Measurements from ENCODE around the gene HS3ST6.
"Not testable (repeated sequence)": the region's sequence is repeated elsewhere in the genome, so short reads cannot be mapped to it uniquely, and the experiment has no call there.

The HS3ST6 gene

DNA sequence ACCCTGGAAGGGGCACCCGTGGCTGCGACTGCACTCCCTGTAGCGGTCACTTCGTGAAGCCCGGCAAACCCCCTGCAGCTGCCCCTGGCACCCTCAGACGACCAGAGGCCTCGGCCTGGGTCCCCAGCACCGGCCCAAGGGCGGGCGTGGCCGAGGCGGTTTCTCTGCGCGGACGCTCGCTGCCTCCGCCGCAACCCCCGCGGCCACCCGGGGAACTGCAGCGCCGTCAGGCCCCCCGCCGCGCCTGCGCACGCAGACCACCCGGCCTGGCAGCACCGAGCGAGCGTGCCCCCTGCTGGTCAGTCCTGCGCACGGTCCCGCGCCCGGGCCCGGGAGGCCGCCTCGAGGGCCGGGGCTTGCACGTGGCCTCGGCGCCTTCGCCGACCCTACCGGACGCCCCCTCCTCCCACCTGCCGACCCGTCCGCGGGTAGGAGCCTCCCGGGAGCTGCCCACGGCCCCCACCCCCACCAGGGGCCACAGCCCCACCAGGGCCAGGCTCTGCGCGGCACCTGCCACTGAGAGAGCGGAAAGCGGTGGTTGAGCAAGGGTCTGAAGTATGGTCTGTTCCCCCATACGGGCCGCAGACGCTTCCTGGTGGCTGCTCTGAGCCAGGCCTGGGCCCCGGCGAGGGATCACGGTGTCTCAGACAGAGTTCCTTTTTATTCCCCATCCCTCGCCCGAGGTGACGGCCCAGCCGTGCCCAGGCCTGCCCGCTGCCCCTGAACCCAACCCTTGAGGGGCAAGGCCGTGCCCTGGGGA is 11.5 kb upstream of the HS3ST6 start:
- FAIRE-seq (peak; percentile 56), DNase-seq (ENCODE audit: insufficient read length, low spot score) (peak; percentile 99)

DNA sequence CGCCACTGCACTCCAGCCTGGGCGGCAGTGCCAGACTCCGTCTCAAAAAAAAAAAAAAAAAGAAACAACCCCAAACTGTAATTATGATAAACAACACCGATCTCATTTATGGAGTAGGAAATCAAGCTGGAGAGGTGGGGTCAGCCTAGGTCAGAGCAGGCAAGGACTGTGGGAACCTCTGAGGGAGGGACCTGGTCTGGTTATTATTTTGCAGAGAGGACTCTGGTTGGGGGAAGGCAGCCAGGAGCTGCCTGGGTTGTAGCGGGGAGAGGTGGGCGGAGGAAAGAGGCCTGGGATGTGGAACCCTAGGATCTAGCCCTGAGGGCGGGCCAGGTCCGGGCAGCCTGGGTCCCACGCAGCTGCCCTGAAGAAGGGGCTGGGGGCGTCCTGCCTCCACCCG is 10.9 kb upstream of the HS3ST6 start:
- no peak for DNase-seq (ENCODE audit: insufficient read length, low spot score)
- FAIRE-seq, result no peak

DNA sequence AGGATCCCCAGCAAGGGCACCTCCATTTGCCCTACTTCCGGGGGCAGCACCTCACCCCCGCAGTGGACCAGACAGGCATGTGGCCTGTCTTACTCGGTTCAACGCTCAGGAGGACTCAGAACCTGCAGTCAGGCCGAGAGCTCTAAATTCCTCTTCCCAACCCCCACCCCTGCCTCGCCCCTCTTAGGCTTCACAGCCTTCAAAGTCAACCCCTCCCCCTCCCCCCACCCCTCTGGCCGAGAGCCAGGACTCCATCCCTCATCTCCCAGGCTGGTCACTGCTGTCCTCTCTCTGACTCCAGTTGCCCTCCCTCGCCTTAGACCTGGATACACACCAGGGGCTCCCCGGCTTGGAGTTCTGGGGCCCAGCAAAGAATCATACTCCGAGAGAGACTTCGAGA is 8.1 kb upstream of the HS3ST6 start:
- FAIRE-seq, result no peak

DNA sequence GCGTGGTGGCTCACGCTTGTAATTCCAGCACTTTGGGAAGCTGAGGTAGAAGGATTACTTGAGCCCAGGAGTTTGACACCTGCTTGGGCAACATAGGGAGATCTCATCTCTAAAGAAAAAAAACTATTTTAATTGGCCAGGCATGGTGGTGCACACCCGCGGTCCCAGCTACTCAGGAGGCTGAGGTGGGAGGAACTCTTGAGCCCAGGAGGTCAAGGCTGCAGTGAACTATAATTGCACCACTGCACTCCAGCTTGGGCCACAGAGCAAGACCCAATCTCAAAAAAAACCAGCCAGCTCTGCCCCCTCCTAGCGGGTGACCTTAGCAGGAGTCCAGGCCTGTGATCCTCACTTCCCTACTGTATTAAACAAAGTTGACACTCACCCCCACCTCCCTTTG is 5.9 kb upstream of the HS3ST6 start:
- FAIRE-seq, result no peak
- DNase-seq (ENCODE audit: insufficient read length, low spot score), result no peak

More for the DNA sequence above, 8.1 kb upstream of the HS3ST6 start:
- DNase-seq (ENCODE audit: insufficient read length, low spot score), result no peak

DNA sequence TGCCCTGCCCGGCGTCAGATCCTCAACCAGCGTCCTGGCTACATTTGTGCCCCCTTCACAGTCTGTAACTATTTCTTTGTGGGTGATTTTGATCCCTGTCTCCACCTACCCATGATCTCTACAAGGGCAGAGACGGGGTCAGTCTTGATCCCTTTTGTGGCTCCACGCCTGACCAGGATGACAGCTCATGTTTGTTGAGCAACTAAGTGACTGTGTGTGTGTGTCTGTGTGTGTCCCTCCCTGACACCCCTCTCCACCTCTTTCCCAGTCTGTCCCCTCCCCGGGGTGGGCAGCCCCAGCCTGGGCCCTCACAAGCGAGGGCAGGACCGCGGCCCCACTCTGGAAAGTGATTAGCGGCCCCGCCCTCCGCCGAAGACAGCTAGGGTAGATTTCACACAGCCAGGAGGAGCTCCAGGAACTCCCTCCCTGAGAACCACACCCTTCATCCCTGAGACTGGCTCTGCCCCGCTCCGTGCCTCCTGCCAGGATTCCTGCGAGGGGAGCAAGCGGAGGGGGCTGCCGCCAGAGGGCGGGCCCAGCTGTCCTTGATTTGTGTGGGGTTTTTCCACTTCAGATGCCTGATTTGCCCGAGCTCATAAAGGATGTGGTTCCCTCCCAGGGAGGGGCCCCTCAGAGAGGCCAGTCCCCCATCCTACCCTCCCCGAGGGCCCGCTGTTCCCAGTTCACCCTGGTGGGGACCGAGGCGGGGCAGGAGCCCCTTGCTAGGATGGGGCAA is 5.3 kb upstream of the HS3ST6 start:
- no peak for FAIRE-seq
- no peak for DNase-seq (ENCODE audit: insufficient read length, low spot score)

DNA sequence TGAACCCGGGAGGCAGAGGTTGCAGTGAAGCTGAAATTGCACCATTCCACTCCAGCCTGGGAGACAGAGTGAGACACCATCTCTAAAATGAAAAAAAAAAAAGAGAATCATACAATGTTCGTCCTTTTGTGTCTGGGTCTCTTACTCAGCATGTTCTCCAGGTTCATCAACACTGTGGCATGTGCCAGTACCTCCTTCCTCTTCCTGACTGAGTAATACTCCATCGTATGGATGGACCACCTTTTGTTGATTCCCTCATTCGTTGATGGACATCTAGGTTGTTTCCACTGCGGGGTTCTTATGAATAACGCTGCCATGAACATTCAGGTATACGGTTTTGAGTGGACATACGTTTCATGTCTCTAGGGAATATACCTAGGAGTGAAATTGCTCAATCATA is 4.1 kb upstream of the HS3ST6 start:
- DNase-seq (ENCODE audit: insufficient read length, low spot score) (no peak), FAIRE-seq (no peak)

DNA sequence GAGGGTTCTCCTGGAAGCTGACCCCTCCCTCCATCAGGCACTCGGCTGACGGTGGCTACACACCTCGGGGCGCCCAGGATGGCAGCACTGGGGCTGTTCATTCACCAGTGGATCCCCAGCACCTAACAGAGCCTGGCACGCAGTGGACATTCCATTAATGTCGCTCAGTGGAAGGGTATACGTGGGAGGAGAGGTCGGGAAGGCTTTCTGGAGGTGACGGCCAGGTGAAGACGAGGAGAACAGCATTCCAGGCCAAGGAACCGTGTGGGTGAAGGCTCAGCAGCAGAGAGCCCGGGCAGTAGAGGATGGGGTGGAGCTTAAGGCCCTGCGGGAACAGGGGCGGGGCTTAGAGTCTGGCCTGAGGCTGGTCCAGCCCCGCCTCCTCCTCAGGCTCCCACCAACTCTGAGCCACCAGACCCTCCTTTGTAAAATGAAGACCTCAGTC is 2.5 kb upstream of the HS3ST6 start:
- FAIRE-seq (no peak), DNase-seq (ENCODE audit: insufficient read length, low spot score) (no peak)

DNA sequence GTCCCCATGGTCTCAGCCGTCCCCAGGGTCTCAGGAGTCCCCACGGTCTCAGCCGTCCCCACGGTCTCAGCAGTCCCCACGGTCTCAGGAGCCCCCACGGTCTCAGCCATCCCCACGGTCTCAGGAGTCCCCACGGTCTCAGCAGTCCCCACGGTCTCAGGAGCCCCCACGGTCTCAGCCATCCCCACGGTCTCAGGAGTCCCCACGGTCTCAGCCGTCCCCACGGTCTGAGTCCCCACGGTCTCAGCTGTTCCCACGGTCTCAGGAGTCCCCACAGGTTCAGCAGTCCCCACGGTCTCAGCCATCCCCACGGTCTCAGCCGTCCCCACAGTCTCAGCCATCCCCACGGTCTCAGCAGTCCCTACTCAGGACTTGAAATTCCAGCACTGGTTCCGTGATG is 1.9 kb upstream of the HS3ST6 start:
- DNase-seq (ENCODE audit: insufficient read length, low spot score); FAIRE-seq: not testable (repeated sequence)

DNA sequence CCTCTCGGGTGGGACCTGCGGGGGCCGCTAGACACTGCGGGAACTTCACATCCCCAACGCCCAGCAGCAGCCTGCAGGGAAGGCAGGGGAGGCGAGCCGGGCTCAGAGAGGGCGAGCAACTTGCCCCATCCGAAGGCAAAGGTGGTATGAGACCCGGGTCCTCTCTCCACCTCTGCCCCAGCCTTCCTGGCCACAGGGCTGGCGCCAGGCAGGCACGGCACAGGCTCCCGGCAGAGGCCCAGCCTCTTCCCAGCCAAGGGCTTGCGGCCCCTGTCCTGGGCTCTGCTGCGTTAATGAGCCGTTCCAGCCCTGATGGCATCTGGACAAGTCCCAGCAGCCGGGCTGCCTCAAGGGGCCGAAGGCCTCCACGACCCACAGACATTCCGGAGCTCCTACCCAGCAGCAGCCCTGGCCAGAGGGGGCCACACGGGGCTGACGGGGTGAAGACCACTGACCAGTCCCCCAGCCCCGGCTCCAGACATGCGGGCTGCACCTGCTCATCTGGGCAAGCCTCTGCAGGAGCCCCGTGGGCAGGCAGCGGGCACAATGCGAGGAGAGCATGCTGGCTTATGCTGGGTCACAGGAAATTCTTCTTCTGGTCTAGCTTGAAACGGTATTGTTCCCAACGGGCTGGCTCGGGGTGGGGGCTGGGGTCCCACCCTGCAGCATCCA is 1.2 kb upstream of the HS3ST6 start:
- no peak for FAIRE-seq
- no peak for DNase-seq (ENCODE audit: insufficient read length, low spot score)

DNA sequence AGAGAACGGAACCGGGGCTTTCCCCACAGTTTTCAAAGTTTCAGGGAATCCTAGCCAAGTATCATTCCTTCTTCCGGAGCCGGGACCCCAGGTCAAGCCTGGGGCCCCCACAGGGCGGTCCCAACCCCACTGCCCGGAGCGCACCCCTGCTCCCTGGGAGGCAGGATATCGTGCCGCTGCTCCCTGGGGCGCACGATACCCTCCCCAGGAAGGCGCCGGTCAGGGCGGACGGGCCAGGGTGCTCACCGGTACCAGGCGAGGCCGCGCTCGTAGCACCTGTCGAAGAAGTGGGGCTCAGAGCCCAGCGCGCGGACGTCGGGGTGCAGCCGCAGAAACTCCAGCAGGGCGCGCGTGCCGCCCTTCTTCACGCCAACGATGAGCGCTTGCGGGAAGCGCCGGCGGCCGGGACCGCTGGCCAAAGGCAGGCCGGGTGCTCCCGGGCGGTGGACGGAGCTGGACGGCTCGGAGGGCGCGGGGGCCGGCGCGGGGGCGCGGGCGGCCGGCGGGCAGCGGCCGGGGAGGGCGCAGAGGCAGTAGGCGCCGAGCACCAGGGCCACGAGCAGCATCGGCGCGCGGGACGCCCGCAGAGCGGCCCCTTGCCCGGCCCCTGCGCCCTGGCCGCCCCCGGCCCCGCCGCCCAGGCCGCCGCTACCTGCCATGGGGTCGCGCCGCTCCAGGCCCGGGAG is 407 bp downstream of the HS3ST6 start:
- FAIRE-seq (no peak), DNase-seq (ENCODE audit: insufficient read length, low spot score) (no peak)

DNA sequence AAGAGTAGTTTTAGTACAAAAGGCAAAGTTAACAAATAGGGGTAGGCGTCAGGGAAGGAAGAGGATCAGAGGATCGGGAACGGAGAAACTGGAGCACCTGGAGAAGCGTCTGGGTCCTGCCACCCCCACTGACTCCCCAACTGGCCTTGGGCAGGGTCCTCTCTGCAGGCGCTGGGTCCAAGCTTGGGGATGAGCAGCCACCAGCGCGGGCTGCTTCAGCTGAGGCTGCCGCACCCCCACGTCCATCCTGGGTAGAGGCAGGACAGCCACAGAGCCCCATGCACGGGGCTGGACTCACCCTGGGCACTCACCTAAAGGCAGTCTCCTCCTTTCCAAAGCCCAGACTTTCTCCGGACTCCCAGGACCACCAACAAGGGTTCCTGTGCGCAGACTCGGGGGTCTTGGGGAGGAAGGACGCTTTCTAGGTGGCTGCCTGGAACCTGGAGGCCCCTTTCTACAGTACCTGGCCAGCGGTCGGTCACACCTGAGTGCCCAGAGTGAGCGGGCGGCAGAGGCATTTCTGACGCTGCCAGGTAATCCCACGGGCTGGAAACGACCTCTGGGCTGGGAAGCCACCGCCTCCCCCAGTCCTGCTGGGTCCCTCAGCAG is 1.1 kb downstream of the HS3ST6 start:
- FAIRE-seq (no peak), DNase-seq (ENCODE audit: insufficient read length, low spot score) (no peak)

DNA sequence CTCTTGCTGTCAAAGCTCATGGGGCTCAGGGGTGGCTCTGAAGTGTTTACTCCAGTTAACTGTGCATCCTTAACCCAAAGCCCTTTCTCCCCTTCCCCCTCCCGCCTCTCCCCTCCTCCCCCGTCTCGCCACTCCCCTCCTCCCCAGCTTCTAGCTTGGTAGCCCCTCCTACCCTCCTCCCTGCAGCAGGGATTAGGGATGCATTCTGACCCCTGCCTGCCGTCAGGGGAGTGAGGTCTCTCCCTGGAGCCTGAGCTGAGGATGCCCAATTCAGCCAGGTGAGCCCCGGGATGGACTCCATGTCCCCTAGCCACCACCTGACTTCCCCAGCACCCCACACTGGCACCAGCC is 1.6 kb downstream of the HS3ST6 start:
- FAIRE-seq (no peak), DNase-seq (ENCODE audit: insufficient read length, low spot score) (no peak)

DNA sequence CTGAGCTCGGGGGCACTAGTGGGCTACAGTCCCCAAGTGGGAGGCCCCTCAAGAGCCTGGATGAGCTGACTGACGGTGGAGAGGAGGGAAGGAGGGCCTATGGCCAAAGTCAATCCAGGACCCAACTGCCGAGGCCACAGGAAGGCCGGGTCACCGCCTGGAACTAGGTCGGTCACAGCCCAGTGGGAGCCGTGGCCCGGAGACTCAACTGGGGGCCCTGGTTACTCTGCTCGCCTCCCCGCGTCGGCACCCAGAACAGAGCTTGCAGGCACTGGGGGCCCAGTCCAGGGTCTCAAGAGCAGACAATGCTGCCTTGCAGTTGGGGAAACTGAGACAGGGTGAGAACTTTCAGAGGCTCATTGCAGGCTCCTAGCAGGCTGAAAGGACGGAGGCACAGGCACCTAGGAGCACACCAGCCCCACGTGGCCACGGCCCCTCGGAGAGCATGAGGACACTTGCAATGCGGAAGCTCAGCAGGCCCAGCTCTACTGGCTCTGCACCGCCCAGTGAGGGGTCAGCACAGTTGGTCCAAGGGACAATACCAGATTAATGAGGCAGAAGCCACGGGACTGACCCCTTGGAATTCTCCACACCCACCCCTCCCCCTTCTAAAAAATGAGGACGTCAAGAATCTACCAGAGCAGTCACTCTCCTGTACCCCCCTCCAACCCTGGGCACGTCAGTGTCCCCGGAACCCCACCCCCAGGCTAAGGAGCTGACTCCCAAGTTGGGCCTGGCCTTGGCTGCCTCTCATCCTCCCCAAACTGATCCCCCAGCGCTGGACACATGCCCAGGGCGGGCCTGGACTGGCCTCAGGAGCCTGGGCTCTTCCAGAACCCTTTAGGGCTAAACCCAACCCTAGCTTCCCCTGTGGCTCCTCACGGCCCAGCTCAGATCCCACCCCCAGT is 2.2 kb downstream of the HS3ST6 start:
- FAIRE-seq (no peak), DNase-seq (ENCODE audit: insufficient read length, low spot score) (no peak)

DNA sequence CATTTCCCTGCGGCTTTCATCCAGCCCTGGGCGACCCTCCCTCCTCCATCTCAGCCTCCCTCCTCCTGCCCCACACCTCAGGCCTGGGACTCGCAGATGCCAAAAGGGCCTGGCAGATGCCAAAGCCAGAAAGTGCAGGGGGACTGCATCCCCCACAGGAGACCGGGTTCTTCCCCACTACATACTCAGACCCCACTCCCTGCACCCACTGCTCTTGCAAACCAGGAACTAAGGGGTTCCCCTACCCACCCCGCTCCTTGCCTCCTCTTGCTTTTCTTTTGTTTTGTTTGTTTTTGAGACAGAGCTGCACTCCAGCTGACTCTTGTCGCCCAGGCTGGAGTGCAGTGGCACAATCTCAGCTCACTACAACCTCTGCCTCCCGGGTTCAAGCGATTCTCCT is 3.2 kb downstream of the HS3ST6 start:
- no peak for FAIRE-seq

DNA sequence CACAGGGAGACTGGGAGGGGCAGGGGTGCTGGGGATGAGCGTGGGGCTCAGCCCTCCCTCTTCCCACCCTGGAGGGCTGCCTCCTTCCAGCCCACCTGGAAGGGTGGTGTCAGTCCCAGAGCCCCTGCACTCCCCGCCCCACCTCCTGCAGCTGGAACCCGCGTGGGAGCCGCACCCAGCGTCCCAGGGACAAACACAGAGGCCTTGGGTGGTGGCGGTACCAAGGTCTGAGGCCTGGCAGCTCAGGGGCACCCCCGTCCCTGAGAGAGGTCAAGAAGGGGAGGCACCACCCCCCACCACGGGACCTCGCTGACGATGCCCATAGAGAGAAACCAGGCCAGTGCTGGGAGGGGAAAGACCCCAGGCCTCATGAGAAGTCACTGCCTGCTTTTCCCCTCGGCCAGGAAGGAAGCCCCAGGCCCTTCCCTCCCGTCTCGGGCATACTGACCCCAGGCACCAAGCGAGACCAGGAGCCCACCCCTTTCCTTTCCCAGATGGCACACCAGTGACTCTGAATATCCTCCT is 4.1 kb downstream of the HS3ST6 start:
- FAIRE-seq (no peak), DNase-seq (ENCODE audit: insufficient read length, low spot score) (no peak)

More for the DNA sequence above, 3.2 kb downstream of the HS3ST6 start:
- no peak for DNase-seq (ENCODE audit: insufficient read length, low spot score)

DNA sequence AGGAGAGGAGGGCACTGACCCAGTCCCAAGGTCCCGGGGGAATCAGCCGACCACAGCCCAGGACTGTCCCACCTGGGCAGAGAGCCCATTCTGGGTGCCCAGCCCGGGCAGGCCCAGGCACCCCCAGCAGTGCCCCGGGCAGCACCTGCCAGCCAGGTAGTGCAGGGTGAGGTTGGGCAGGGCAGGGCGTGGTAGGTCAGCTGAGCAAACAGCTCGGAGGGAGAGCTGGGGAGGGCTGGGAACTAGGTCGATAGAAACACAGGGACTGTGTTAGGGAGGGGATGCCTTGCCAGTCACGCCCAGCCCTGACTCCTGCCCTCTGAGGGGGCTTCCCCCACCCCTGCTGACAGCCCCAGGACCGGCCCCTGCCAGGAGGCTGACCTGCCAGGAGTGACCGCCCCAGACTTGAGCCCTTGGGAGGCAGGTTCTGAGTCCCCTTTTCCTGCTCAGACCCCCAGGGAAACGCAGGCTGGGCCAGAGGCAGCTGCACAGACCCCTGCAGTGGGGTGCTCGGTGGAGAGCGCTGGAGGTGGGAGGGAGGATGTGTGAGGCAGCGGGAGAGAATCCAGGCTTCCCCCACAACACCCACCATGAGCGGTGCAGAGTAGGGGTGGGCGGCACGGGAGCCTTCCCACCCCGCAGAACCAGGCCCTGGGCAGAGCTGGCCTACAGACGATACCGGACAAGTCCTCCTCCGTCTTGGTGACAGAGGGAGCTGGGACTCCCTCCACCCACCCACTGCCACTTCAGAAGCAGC is 4.7 kb downstream of the HS3ST6 start:
- DNase-seq (ENCODE audit: insufficient read length, low spot score) (no peak), FAIRE-seq (no peak)

DNA sequence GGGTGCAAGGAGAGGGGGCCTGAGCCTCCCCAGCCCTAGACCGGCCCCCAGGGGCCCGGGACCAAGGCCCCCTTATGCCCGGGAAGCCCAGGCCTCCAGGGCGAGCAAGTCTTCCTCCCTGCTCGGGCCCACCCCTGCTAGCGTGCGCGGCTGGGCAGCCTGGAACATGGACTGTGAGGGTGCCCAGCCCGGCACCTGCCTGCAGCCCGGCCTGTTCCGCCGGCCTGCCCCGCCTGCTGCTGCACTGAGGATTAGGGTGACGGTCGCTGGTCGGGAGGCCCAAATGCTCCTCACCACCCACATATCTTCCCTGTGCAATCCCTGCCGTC is 6.0 kb downstream of the HS3ST6 start:
- no peak for DNase-seq (ENCODE audit: insufficient read length, low spot score)
- FAIRE-seq, result no peak

DNA sequence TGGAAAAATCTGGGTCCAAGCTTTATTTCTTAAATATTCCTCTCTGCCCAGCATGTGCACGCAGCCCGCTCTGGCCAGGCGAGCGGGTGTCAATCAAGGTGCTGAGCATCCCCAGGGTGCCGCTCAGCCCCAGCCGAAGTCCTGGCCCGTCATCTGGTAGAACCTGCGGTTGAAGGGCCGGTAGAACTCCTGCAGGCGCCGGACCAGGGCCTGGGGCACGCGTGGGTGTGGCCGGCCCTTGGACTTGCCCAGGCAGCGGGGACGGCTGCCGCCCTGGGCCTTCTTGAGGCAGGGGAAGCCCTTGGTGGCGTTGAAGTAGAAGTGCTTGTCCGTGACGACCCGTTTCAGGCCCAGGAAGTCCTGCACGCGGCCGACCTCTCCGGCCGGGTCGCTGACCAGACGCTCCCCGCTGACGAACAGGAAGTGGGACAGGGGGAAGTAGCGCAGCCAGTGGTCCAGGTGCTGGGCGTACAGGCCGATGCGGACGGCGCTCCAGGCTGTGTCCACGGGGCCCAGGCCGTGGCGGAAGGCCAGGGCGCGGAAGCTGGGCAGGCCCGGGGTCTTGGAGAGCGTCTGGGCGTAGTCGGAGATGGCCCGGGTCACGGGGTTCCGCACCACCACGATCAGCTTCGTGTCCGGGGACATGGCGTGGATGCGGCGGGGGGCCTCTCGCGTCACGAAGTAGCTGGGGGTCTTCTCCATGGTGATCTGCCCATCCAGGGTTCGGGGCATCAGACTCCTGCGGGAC is 6.6 kb downstream of the HS3ST6 start:
- no peak for FAIRE-seq
- no peak for DNase-seq (ENCODE audit: insufficient read length, low spot score)
